A549 (cell line): Measurements from ENCODE around the gene POPDC3. TPM values are rescaled to one million over a fixed set of nuclear protein-coding genes. Genes with fewer than 3 reads are reported as not detected.

Source experiments
- ATAC-seq, 2 experiments: fragments of 200-7000 bp in 1 of 2; fragments of >200 bp in 1 of 2; cut with Nextera tagmentation in 1 of 2; cut with Tn5 transposase in 1 of 2; 3 replicates each; pipeline versions ENCODE4 v1.8.0 to v1.9.1; 2018 to 2020; ENCODE audit warnings: mild to moderate bottlenecking in 1 of 2, moderate library complexity in 1 of 2
- CTCF ChIA-PET: fragments of 300-600 bp; sonication (Branson Sonifier 250); formaldehyde crosslinking; extraction: SDS; loops from one replicate; lab custom pipeline; 2021; ENCODE audit warnings: antibody characterized with exemption, inconsistent platforms; lab: Yijun Ruan, JAX
- POLR2A ChIA-PET: fragments of 350-600 bp; formaldehyde crosslinking; extraction: SDS; loops from one replicate; lab custom pipeline; 2021; ENCODE audit warnings: antibody characterized with exemption, inconsistent platforms; lab: Yijun Ruan, JAX
- DNase-seq, 2 experiments: peaks; one replicate each; pipeline versions ENCODE4 v3.0.0 to v3.0.0-alpha.2; 2011 to 2016; ENCODE audit warnings: low read depth in 1 of 2, low spot score in 1 of 2
- FAIRE-seq: peaks from 2 replicates; lab custom pipeline; 2011; peaks lifted over from hg19 to GRCh38; lab: Jason Lieb, UNC
- H3K27ac ChIP-seq, 2 experiments: fragments of >200 bp; sonication (Bioruptor Twin); formaldehyde crosslinking; 3 replicates each; pipeline ENCODE4 v1.5.1; 2016 to 2017
- H3K4me1 ChIP-seq: fragments of >200 bp; sonication (Bioruptor Twin); formaldehyde crosslinking; 3 replicates; pipeline ENCODE4 v1.6.1; 2016
- H3K4me2 ChIP-seq: fragments of >200 bp; sonication (Bioruptor Twin); formaldehyde crosslinking; 3 replicates; pipeline ENCODE4 v1.6.1; 2016
- H3K4me3 ChIP-seq: fragments of >200 bp; sonication (Bioruptor Twin); formaldehyde crosslinking; 3 replicates; pipeline ENCODE4 v1.5.1; 2016
- H3K9me3 ChIP-seq: fragments of >200 bp; sonication (Bioruptor Twin); formaldehyde crosslinking; 3 replicates; pipeline ENCODE4 v1.6.1; 2016
- BHLHE40 ChIP-seq: IDR thresholded peaks from 2 replicates; pipeline ENCODE4 v1.6.1; 2012; ENCODE audit warnings: low read depth, low read length, inconsistent platforms
- CEBPB ChIP-seq, 2 experiments: fragments of >200 bp in 1 of 2; sonication (Bioruptor Twin) in 1 of 2; formaldehyde crosslinking in 1 of 2; IDR thresholded peaks; 2 replicates each; pipeline ENCODE4 v1.6.1; 2012 to 2016
- CHD2 ChIP-seq: fragments of 150-350 bp; IDR thresholded peaks from 2 replicates; pipeline ENCODE4 v1.6.1; 2014; ENCODE audit warnings: low read length; ENCODE audit not compliant: partially characterized antibody
- EHMT2 ChIP-seq: fragments of 200-600 bp; sonication (generic); IDR thresholded peaks from 2 replicates; pipeline ENCODE4 v1.6.1; 2016; ENCODE audit warnings: antibody characterized with exemption, low read depth, mild to moderate bottlenecking, moderate library complexity
- EP300 ChIP-seq, 2 experiments: fragments of >200 bp; sonication (Bioruptor Twin); formaldehyde crosslinking; IDR thresholded peaks; 2 replicates in 1 of 2; 3 replicates in 1 of 2; pipeline ENCODE4 v1.6.1; 2016 to 2017
- FOSB ChIP-seq: fragments of 250-450 bp; sonication (Bioruptor Pico); IDR thresholded peaks from 2 replicates; pipeline ENCODE4 v1.5.0; 2020; ENCODE audit warnings: mild to moderate bottlenecking, moderate library complexity
- HOXB5 ChIP-seq: fragments of 250-450 bp; sonication (Bioruptor Pico); IDR thresholded peaks from 2 replicates; pipeline ENCODE4 v1.5.0; 2020; ENCODE audit warnings: mild to moderate bottlenecking, moderate library complexity
- JUN ChIP-seq, 2 experiments: fragments of >200 bp; sonication (Bioruptor Twin); formaldehyde crosslinking; IDR thresholded peaks; 2 replicates in 1 of 2; 3 replicates in 1 of 2; pipeline ENCODE4 v1.6.1; 2016 to 2017
- JUNB ChIP-seq: fragments of >200 bp; sonication (Bioruptor Twin); formaldehyde crosslinking; IDR thresholded peaks from 2 replicates; pipeline ENCODE4 v1.6.1; 2016
- KDM5A ChIP-seq: fragments of 200-600 bp; sonication (generic); IDR thresholded peaks from 2 replicates; pipeline ENCODE4 v1.6.1; 2016; ENCODE audit warnings: antibody characterized with exemption, mild to moderate bottlenecking
- MAX ChIP-seq: IDR thresholded peaks from 2 replicates; pipeline ENCODE4 v1.6.1; 2012
- NFE2L2 ChIP-seq: fragments of 150-350 bp; conservative IDR thresholded peaks from 2 replicates; pipeline ENCODE4 v1.6.1; 2014; ENCODE audit warnings: low read length
- PBX3 ChIP-seq: IDR thresholded peaks from 2 replicates; pipeline ENCODE4 v1.6.1; 2012
- PHF8 ChIP-seq: fragments of 200-600 bp; sonication (generic); IDR thresholded peaks from 2 replicates; pipeline ENCODE4 v1.6.1; 2016; ENCODE audit warnings: low read depth, mild to moderate bottlenecking, antibody characterized with exemption, moderate library complexity, borderline replicate concordance
- POLR2A ChIP-seq: IDR thresholded peaks from 2 replicates; pipeline ENCODE4 v1.6.1; 2012; ENCODE audit warnings: mild to moderate bottlenecking, low read length
- RAD21 ChIP-seq, 2 experiments: fragments of >200 bp in 1 of 2; sonication (Bioruptor Twin) in 1 of 2; formaldehyde crosslinking in 1 of 2; IDR thresholded peaks in 1 of 2; conservative IDR thresholded peaks in 1 of 2; 2 replicates in 1 of 2; 3 replicates in 1 of 2; pipeline ENCODE4 v1.6.1; 2012 to 2018; ENCODE audit warnings: inconsistent platforms in 1 of 2
- RARB ChIP-seq: fragments of 250-450 bp; sonication (Bioruptor Pico); IDR thresholded peaks from 2 replicates; pipeline ENCODE4 v1.8.0; 2021; ENCODE audit warnings: mild to moderate bottlenecking, moderate library complexity
- RCOR1 ChIP-seq: fragments of 150-350 bp; IDR thresholded peaks from 2 replicates; pipeline ENCODE4 v1.6.1; 2014; ENCODE audit warnings: antibody characterized with exemption, low read length, low read depth
- REST ChIP-seq: fragments of 200-600 bp; sonication (generic); IDR thresholded peaks from 2 replicates; pipeline ENCODE4 v1.6.1; 2016; ENCODE audit warnings: antibody characterized with exemption, mild to moderate bottlenecking, moderate library complexity
- RNF2 ChIP-seq: fragments of 200-600 bp; sonication (generic); IDR thresholded peaks from 2 replicates; pipeline ENCODE4 v1.6.1; 2016; ENCODE audit warnings: low read depth, mild to moderate bottlenecking, antibody characterized with exemption, moderate library complexity, borderline replicate concordance
- SMC3 ChIP-seq: fragments of >200 bp; sonication (Bioruptor Twin); formaldehyde crosslinking; IDR thresholded peaks from 3 replicates; pipeline ENCODE4 v1.6.1; 2018; ENCODE audit warnings: inconsistent platforms
- TFCP2L1 ChIP-seq: fragments of 250-450 bp; sonication (Bioruptor Pico); IDR thresholded peaks from 2 replicates; pipeline ENCODE4 v1.5.0; 2021; ENCODE audit warnings: mild to moderate bottlenecking
- ZFP36 ChIP-seq: fragments of 450-650 bp; IDR thresholded peaks from 2 replicates; pipeline ENCODE4 v1.6.1; 2014; ENCODE audit warnings: borderline replicate concordance; ENCODE audit not compliant: partially characterized antibody
- WGBS: methylation state at CpG from one replicate; pipeline ENCODE4 v1.1.6; 2017; ENCODE audit errors: missing lambda C conversion rate; 5-methylcytosine and 5-hydroxymethylcytosine counted together
- polyA plus RNA-seq, 4 experiments: library from polyadenylated mRNA; depleted of rRNA in 3 of 4; stranded (reverse); fragments of >200 nt; fragmentation: RNase III in 1 of 4; extraction: RNeasy Plus Mini Kit Qiagen cat#74134 plus additional on column Dnase treatment in 1 of 4; gene quantifications; 2 replicates in 3 of 4; 3 replicates in 1 of 4; pipeline ENCODE4 v1.2.3, GENCODE V29; 2011 to 2017

Gene POPDC3
- polyA plus RNA-seq, 2 of the 4 experiments (the other 2 are of a cell fraction) = 19.7 to 54.9 TPM

DNA sequence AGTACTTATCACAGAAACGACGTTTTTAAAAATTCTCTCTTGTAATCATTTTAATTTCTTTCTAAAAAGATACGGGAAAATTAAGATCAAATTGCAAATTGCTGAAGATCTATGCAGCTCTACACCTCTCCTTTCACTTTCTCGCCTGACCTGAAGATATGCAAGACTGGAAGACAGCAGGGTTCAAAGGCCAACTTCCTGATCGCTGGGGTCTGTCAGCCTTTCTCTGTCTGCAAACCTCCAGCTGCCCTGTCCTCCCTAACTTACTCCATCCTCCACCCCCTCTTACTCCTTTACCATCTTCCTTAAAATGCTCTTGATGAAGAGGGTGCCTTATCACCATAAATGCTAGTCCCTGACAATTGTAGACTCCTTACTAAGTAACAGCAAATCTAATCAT, 63.7 kb downstream of the POPDC3 start:
- no peak for ATAC-seq
- WGBS = 83% methylated on average over 5 of the region's 5 CpGs

GRCh38 chr6:105113422-105113821, 66.4 kb downstream of the POPDC3 start:
- WGBS = 81% methylated on average over 6 of the region's 6 CpGs
- Histone ChIP-seq H3K9me3 (no peaks in the 10 kb centered on the region), H3K4me2 (no peak overlapping the region), H3K4me1 (no peaks in the 10 kb centered on the region), H3K4me3 (no peak overlapping the region), H3K27ac (no peak overlapping the region)
- ATAC-seq (no peak), FAIRE-seq (no peak), DNase-seq (no peak)
- CTCF ChIA-PET = interaction anchor here (0.9 to 1.2 kb wide), 3 partner anchors 25 to 324 kb away, joined by 4 to 5 read pairs (median 5); no protein-coding TSS in a partner anchor
- TF ChIP-seq SMC3 (no peak), ZFP36 (no peak), FOSB (CRISPR knock-in tag) (no peak)
- POLR2A ChIA-PET = no interaction called here

More for the DNA sequence above, 63.7 kb downstream of the POPDC3 start:
- FAIRE-seq (no peak), DNase-seq (no peak)
- no peaks in the 10 kb centered on the region for H3K4me1 ChIP-seq
- TF ChIP-seq RCOR1 (no peak), NFE2L2 (no peak), RAD21 (conservative IDR thresholded peaks at IDR 0.05 in 1 of 2, IDR thresholded peaks at IDR 0.05 in 1 of 2) (no peak), ZFP36 (no peak), JUNB (no peak), EP300 (IDR thresholded peaks at IDR 0.05) (no peak)
- POLR2A ChIA-PET = no interaction called here
- no peak overlapping the region for H3K4me2 ChIP-seq
- no peak overlapping the region for H3K4me3 ChIP-seq
- H3K27ac ChIP-seq = no peak overlapping the region
- H3K9me3 ChIP-seq = no peaks in the 10 kb centered on the region
- CTCF ChIA-PET = interaction anchor here (1.1 kb wide), 1 partner anchor 28 kb away, joined by 4 read pairs; no protein-coding TSS in a partner anchor

GRCh38 chr6:105112577-105112976, 67.2 kb downstream of the POPDC3 start:
- CTCF ChIA-PET = interaction anchor here (1.0 to 1.2 kb wide), 2 partner anchors 25 to 251 kb away, joined by 5 read pairs; no protein-coding TSS in a partner anchor
- peak in 1 of 2 experiments; percentile 18; a peak in 1 of 5 replicates for TF ChIP-seq RAD21 (conservative IDR thresholded peaks at IDR 0.05 in 1 of 2, IDR thresholded peaks at IDR 0.05 in 1 of 2)
- TF ChIP-seq SMC3 = no peak
- TF ChIP-seq, all 56 proteins: peak for 1
- Histone ChIP-seq H3K4me1 (no peaks in the 10 kb centered on the region), H3K4me2 (no peak overlapping the region), H3K9me3 (no peaks in the 10 kb centered on the region), H3K4me3 (no peak overlapping the region), H3K27ac (no peak overlapping the region)
- WGBS = 86% methylated on average over 1 of the region's 1 CpG
- FAIRE-seq (no peak), DNase-seq (no peak), ATAC-seq (no peak)
- POLR2A ChIA-PET = no interaction called here

- H3K4me1 ChIP-seq = 0 out of 3 replicates have a peak, but pooled peaks cover 4% of the 10 kb centered on the region
- 94% methylated on average over 2 of the region's 2 CpGs for WGBS
These were observed 67.9 kb downstream of the POPDC3 start for GRCh38 chr6:105111871-105112270.

More at GRCh38 chr6:105111871-105112270, 67.9 kb downstream of the POPDC3 start:
- TF ChIP-seq PHF8 (no peak), JUN (IDR thresholded peaks at IDR 0.05) (no peak), MAX (no peak), TFCP2L1 (CRISPR knock-in tag) (no peak), PBX3 (no peak), FOSB (CRISPR knock-in tag) (no peak), RARB (no peak), REST (no peak), KDM5A (no peak), RNF2 (no peak), CHD2 (no peak), RAD21 (conservative IDR thresholded peaks at IDR 0.05 in 1 of 2, IDR thresholded peaks at IDR 0.05 in 1 of 2) (no peak), CEBPB (IDR thresholded peaks at IDR 0.05) (no peak), BHLHE40 (no peak), ZFP36 (no peak), POLR2A (no peak), EHMT2 (no peak), HOXB5 (CRISPR knock-in tag) (no peak), EP300 (IDR thresholded peaks at IDR 0.05) (no peak), RCOR1 (no peak)
- FAIRE-seq (no peak), ATAC-seq (no peak), DNase-seq (no peak)
- H3K9me3 ChIP-seq = no peaks in the 10 kb centered on the region
- H3K27ac ChIP-seq = no peak overlapping the region
- POLR2A ChIA-PET = no interaction called here
- no peak overlapping the region for H3K4me2 ChIP-seq
- CTCF ChIA-PET = no interaction called here
- no peak overlapping the region for H3K4me3 ChIP-seq
